SK-N-SH treated with all-trans-retinoic acid at 6 μM for 48 hours (cell line): ENCODE data around the gene UAP1L1.

Experiments used
- ATAC-seq: fragments of 200-7000 bp; cut with Tn5 transposase; 3 replicates; pipeline ENCODE4 v1.9.1; 2020; ENCODE audit warnings: mild to moderate bottlenecking, moderate library complexity
- ARNTL ChIP-seq: fragments of 450-650 bp; formaldehyde crosslinking; IDR thresholded peaks from 2 replicates; pipeline ENCODE4 v1.5.0; 2020; ENCODE audit warnings: low read depth, mild to moderate bottlenecking, moderate library complexity, borderline replicate concordance
- BACH2 ChIP-seq: fragments of 250-450 bp; sonication (Bioruptor Pico); IDR thresholded peaks from 2 replicates; pipeline ENCODE4 v1.9.0; 2021; ENCODE audit warnings: mild to moderate bottlenecking, borderline replicate concordance
- ESRRG ChIP-seq: fragments of 250-450 bp; sonication (Bioruptor Pico); IDR thresholded peaks from 2 replicates; pipeline ENCODE4 v1.6.1; 2021; ENCODE audit warnings: mild to moderate bottlenecking
- ISL1 ChIP-seq: fragments of 250-450 bp; sonication (Bioruptor Pico); IDR thresholded peaks from 2 replicates; pipeline ENCODE4 v2.1.2; 2022; ENCODE audit warnings: mild to moderate bottlenecking, moderate library complexity
- OSR1 ChIP-seq: fragments of 250-450 bp; sonication (Bioruptor Pico); IDR thresholded peaks from 2 replicates; pipeline ENCODE4 v1.8.0; 2022; ENCODE audit warnings: moderate library complexity, mild to moderate bottlenecking, inconsistent platforms
- PPARA ChIP-seq: fragments of 250-450 bp; sonication (Bioruptor Pico); IDR thresholded peaks from 2 replicates; pipeline ENCODE4 v1.5.0; 2020; ENCODE audit warnings: mild to moderate bottlenecking, borderline replicate concordance
- RARB ChIP-seq: fragments of 250-450 bp; sonication (Bioruptor Pico); IDR thresholded peaks from 2 replicates; pipeline ENCODE4 v1.8.0; 2021; ENCODE audit warnings: mild to moderate bottlenecking, moderate library complexity
- SNAI2 ChIP-seq: fragments of 250-450 bp; sonication (Bioruptor Pico); IDR thresholded peaks from 2 replicates; pipeline ENCODE4 v1.5.0; 2020; ENCODE audit warnings: mild to moderate bottlenecking, moderate library complexity
- TCF4 ChIP-seq: fragments of 250-450 bp; sonication (Bioruptor Pico); IDR thresholded peaks from 2 replicates; pipeline ENCODE4 v1.8.0; 2021; ENCODE audit warnings: mild to moderate bottlenecking, moderate library complexity, borderline replicate concordance
- TOX ChIP-seq: fragments of 250-450 bp; sonication (Bioruptor Pico); IDR thresholded peaks from 2 replicates; pipeline ENCODE4 v1.8.0; 2021; ENCODE audit warnings: mild to moderate bottlenecking, moderate library complexity, borderline replicate concordance
- ZC3H10 ChIP-seq: fragments of 250-450 bp; sonication (Bioruptor Pico); IDR thresholded peaks from 2 replicates; pipeline ENCODE4 v1.5.1; 2021; ENCODE audit warnings: mild to moderate bottlenecking, moderate library complexity
- ZFP3 ChIP-seq: fragments of 250-450 bp; sonication (Bioruptor Pico); IDR thresholded peaks from 2 replicates; pipeline ENCODE4 v1.5.0; 2020; ENCODE audit warnings: mild to moderate bottlenecking, moderate library complexity
- ZFP30 ChIP-seq: fragments of 450-650 bp; formaldehyde crosslinking; IDR thresholded peaks from 2 replicates; pipeline ENCODE4 v1.5.0; 2022; ENCODE audit warnings: mild to moderate bottlenecking, moderate library complexity
- ZNF70 ChIP-seq: fragments of 450-650 bp; formaldehyde crosslinking; IDR thresholded peaks from 2 replicates; pipeline ENCODE4 v1.5.0; 2020; ENCODE audit warnings: mild to moderate bottlenecking, moderate library complexity
- ZNF8 ChIP-seq: fragments of 450-650 bp; formaldehyde crosslinking; IDR thresholded peaks from 2 replicates; pipeline ENCODE4 v1.5.0; 2020; ENCODE audit warnings: mild to moderate bottlenecking, moderate library complexity
- TF ChIP-seq, protein P1 (sequence below): fragments of 250-450 bp; sonication (Bioruptor Pico); IDR thresholded peaks from 2 replicates; pipeline ENCODE4 v1.5.0; 2020; ENCODE audit warnings: mild to moderate bottlenecking, moderate library complexity
- TF ChIP-seq, protein P2 (sequence below): fragments of 250-450 bp; sonication (Bioruptor Pico); IDR thresholded peaks from 2 replicates; pipeline ENCODE4 v1.5.1; 2021; ENCODE audit warnings: mild to moderate bottlenecking, moderate library complexity
- TF ChIP-seq, protein P3 (sequence below): fragments of 250-450 bp; sonication (Bioruptor Pico); IDR thresholded peaks from 2 replicates; pipeline ENCODE4 v1.8.0; 2021; ENCODE audit warnings: low read depth, mild to moderate bottlenecking, moderate library complexity, borderline replicate concordance
- TF ChIP-seq, protein P4 (sequence below): fragments of 250-450 bp; sonication (Bioruptor Pico); IDR thresholded peaks from 2 replicates; pipeline ENCODE4 v1.8.0; 2020; ENCODE audit warnings: mild to moderate bottlenecking, moderate library complexity, borderline replicate concordance

Gene UAP1L1

DNA sequence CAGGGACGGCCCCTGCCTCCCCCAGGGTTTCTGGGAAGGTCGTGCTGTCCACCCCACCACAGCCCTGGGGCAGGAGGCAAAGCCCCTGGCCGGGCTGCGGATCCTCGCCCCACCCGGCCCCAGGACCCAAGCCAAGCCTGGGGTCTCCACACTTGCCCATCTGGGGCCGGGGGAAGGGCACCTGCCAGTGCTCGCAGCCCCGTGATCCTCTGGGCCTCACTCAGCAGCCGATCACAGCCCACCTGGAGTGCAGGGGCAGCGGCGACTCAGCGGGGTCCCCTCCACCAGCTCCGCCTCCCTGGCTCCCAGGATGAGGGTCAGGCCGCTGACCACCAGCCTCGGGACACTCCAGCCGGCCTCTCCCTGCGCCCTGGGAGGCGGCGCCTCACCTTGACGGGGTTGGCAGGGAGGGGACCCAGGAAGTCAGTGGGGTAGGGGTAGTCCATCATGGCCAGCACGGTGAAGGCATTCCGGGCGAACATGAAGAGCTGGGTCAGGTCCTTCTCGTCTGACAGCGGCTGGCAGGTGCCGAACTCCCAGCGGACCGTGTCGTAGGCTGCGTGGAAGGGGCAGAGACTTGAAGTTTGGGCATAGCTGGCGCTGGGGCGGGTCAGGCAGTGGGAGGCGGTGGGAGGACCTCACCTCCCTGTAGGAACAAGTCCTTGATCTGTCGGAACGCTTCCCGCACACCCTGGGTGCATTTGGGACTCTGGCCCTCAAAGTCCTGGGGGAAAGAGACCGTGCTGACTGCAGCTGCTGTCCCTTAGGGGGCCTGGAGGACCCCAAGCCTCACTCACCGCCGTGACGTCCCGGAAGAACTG is 35.5 kb downstream of the UAP1L1 start (continued):
- TF ChIP-seq, protein P1, sequence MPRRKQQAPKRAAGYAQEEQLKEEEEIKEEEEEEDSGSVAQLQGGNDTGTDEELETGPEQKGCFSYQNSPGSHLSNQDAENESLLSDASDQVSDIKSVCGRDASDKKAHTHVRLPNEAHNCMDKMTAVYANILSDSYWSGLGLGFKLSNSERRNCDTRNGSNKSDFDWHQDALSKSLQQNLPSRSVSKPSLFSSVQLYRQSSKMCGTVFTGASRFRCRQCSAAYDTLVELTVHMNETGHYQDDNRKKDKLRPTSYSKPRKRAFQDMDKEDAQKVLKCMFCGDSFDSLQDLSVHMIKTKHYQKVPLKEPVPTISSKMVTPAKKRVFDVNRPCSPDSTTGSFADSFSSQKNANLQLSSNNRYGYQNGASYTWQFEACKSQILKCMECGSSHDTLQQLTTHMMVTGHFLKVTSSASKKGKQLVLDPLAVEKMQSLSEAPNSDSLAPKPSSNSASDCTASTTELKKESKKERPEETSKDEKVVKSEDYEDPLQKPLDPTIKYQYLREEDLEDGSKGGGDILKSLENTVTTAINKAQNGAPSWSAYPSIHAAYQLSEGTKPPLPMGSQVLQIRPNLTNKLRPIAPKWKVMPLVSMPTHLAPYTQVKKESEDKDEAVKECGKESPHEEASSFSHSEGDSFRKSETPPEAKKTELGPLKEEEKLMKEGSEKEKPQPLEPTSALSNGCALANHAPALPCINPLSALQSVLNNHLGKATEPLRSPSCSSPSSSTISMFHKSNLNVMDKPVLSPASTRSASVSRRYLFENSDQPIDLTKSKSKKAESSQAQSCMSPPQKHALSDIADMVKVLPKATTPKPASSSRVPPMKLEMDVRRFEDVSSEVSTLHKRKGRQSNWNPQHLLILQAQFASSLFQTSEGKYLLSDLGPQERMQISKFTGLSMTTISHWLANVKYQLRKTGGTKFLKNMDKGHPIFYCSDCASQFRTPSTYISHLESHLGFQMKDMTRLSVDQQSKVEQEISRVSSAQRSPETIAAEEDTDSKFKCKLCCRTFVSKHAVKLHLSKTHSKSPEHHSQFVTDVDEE (CRISPR knock-in tag), result no peak
- TF ChIP-seq ESRRG (CRISPR knock-in tag) (no peak), SNAI2 (no peak), ZC3H10 (no peak), ZFP30 (CRISPR knock-in tag) (no peak)

DNA sequence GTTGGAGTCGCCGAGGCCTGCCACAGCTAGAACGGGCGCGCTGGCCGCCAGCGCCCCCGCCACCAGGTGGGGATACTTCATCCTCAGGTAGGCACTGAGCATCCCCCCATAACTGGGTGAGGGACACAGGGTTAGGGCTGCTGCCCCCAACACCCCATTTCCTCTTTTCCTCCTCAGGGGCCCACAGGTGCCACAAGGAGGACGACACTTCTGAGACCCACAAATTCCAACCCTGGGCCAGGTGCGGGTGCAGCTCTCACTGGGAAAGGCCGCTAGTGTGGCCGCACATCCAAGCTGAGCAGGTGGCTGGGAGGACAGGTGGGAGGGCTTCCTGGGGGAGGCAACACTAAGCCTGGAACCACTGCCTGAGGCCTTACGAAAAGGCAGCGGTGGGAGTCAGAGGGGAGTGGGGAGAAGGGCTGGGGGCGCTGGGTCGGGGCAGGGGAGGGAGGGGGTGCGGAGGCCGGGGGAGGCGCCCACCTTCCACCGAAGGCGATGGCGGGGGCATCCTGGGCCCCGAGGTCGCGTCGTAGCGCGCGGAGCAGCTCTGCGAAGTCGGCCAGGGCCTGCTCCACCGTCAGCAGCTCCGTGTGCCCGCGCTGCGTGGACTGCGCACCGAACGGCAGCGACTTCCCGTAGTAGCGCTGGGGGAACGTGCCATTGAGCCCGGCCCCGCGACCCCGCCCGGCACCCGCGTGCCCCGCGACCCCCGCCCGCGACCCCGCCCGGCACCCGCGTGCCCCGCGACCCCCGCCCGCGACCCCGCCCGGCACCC is 36.3 kb downstream of the UAP1L1 start:
- TF ChIP-seq TOX (CRISPR knock-in tag), result no peak
- TF ChIP-seq ZNF8 (CRISPR knock-in tag), result no peak
- no peak for TF ChIP-seq ZFP3
- TF ChIP-seq BACH2 (CRISPR knock-in tag), result no peak
- no peak for TF ChIP-seq OSR1
- no peak for TF ChIP-seq ISL1 (CRISPR knock-in tag)
- TF ChIP-seq ZC3H10, result no peak
- TF ChIP-seq, all 23 proteins: peak for 0
- ATAC-seq, result no peak

DNA sequence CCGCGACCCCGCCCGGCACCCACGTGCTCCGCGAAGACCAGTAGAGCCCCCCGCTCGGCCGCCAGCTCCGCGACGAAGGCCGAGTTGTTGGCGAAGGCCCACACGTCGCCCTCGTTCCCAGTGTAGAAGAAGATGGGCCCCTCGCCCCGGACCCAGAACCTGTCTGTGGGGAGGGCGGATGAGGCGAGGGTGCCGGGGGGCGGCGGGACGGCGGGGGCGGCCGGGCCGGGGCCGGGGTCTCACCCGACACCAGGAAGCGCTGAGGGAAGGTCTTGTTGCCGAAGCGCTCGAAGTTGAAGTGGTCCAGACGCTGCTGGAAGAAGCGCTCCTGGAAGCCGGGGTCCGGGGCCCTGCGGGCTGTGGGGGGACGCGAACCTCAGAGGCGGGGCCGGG is 36.9 kb downstream of the UAP1L1 start:
- ATAC-seq, result peak; percentile 3; the same call in 2 of the 3 replicates
- TF ChIP-seq ZFP3 (no peak), OSR1 (no peak), SNAI2 (no peak), RARB (CRISPR knock-in tag) (no peak), ZNF70 (CRISPR knock-in tag) (no peak), ARNTL (CRISPR knock-in tag) (no peak), ZFP30 (CRISPR knock-in tag) (no peak), TCF4 (no peak), ZNF8 (CRISPR knock-in tag) (no peak), PPARA (no peak)
- TF ChIP-seq, protein P2, sequence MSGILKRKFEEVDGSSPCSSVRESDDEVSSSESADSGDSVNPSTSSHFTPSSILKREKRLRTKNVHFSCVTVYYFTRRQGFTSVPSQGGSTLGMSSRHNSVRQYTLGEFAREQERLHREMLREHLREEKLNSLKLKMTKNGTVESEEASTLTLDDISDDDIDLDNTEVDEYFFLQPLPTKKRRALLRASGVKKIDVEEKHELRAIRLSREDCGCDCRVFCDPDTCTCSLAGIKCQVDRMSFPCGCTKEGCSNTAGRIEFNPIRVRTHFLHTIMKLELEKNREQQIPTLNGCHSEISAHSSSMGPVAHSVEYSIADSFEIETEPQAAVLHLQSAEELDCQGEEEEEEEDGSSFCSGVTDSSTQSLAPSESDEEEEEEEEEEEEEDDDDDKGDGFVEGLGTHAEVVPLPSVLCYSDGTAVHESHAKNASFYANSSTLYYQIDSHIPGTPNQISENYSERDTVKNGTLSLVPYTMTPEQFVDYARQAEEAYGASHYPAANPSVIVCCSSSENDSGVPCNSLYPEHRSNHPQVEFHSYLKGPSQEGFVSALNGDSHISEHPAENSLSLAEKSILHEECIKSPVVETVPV (CRISPR knock-in tag), result no peak
- TF ChIP-seq, protein P3, sequence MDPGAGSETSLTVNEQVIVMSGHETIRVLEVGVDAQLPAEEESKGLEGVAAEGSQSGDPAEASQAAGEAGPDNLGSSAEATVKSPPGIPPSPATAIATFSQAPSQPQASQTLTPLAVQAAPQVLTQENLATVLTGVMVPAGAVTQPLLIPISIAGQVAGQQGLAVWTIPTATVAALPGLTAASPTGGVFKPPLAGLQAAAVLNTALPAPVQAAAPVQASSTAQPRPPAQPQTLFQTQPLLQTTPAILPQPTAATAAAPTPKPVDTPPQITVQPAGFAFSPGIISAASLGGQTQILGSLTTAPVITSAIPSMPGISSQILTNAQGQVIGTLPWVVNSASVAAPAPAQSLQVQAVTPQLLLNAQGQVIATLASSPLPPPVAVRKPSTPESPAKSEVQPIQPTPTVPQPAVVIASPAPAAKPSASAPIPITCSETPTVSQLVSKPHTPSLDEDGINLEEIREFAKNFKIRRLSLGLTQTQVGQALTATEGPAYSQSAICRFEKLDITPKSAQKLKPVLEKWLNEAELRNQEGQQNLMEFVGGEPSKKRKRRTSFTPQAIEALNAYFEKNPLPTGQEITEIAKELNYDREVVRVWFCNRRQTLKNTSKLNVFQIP (CRISPR knock-in tag), result no peak
- TF ChIP-seq, protein P4, sequence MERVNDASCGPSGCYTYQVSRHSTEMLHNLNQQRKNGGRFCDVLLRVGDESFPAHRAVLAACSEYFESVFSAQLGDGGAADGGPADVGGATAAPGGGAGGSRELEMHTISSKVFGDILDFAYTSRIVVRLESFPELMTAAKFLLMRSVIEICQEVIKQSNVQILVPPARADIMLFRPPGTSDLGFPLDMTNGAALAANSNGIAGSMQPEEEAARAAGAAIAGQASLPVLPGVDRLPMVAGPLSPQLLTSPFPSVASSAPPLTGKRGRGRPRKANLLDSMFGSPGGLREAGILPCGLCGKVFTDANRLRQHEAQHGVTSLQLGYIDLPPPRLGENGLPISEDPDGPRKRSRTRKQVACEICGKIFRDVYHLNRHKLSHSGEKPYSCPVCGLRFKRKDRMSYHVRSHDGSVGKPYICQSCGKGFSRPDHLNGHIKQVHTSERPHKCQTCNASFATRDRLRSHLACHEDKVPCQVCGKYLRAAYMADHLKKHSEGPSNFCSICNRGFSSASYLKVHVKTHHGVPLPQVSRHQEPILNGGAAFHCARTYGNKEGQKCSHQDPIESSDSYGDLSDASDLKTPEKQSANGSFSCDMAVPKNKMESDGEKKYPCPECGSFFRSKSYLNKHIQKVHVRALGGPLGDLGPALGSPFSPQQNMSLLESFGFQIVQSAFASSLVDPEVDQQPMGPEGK (CRISPR knock-in tag), result no peak
